GM12874 (cell line): ENCODE results near the gene NAPA.
A peak's percentile ranks its signal among the peaks of the same experiment; 100 is the strongest.

Experiments used
- CTCF ChIP-seq: IDR thresholded peaks from 2 replicates; pipeline ENCODE4 v1.5.1; 2011; ENCODE audit warnings: low read depth, mild to moderate bottlenecking, control low read depth, low read length, moderate library complexity; ENCODE audit not compliant: insufficient read depth

Gene NAPA

GRCh38 chr19:47489072-47489914 is 25.6 kb downstream of the NAPA start:
- no peak for TF ChIP-seq CTCF

GRCh38 chr19:47487551-47488515 is 27.0 kb downstream of the NAPA start:
- TF ChIP-seq CTCF = no peak

GRCh38 chr19:47486900-47487299 is 28.0 kb downstream of the NAPA start:
- TF ChIP-seq CTCF = no peak

- no peak for TF ChIP-seq CTCF
Measured at GRCh38 chr19:47485210-47485609, 29.7 kb downstream of the NAPA start.

- peak; percentile 97 for TF ChIP-seq CTCF
Measured at GRCh38 chr19:47483800-47484690, 30.8 kb downstream of the NAPA start, which contains the start of gene KPTN. Gene KPTN, minus strand, starts transcription at chr19:47484219. Its CDS starts 59 bp downstream, at chr19:47484160.

- no peak for TF ChIP-seq CTCF
Measured at GRCh38 chr19:47483200-47483599, 31.7 kb downstream of the NAPA start.
